ENCODE results near the gene UBR3.

Gene UBR3

DNA sequence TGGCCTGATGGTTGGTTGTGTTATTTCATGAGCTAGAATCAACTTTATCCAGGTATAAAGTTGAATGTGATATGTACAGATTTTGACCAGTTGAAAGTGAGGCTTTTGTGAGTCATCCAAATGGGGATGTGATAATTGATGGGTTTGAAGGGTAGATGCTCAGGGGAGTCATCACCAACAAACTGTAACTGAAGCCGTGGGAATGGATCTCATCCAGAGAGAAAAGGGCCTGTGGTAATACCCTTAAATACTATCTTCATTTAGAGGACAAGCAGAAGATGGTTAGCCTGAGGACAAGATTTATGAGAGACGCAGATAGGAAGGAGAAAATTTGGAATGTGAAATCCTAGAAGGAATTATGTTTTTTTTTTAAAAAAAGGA is 260.1 kb downstream of the UBR3 start:
- Histone ChIP-seq H3F3A (ENCODE audit: low read depth) (no peaks in the 10 kb centered on the region), H3K9me2 (replicated peaks; ENCODE audit: low read depth, low read length) (no peaks in the 10 kb centered on the region), H4K20me1 (ENCODE audit: insufficient read depth, low read length, poor library complexity, severe bottlenecking) (no peaks in the 10 kb centered on the region), H3K79me2 (ENCODE audit: insufficient read depth, low read length) (no peaks in the 10 kb centered on the region), H3K9ac (ENCODE audit: low read depth, low read length, poor library complexity, severe bottlenecking) (no peak overlapping the region), H3K4me2 (ENCODE audit: low read depth, low read length, poor library complexity, severe bottlenecking) (no peak overlapping the region), H2AFZ (ENCODE audit: low read length) (no peak overlapping the region), H3K9me3 (ENCODE audit: insufficient read depth, low read depth, low read length) (no peaks in the 10 kb centered on the region), H3K4me1 (ENCODE audit: insufficient read depth, low read length, poor library complexity, severe bottlenecking) (peaks cover 6% of the 10 kb centered on the region), H3K36me3 (ENCODE audit: insufficient read depth, low read length) (no peaks in the 10 kb centered on the region), H3K27me3 (ENCODE audit: insufficient read depth, low read length, poor library complexity, severe bottlenecking) (no peaks in the 10 kb centered on the region), H3K4me3 (ENCODE audit: low read length, poor library complexity, severe bottlenecking) (no peak overlapping the region)
- TF ChIP-seq EZH2phosphoT487 (IDR thresholded peaks at IDR 0.05; ENCODE audit: borderline replicate concordance), result no peak
- TF ChIP-seq, protein P1, sequence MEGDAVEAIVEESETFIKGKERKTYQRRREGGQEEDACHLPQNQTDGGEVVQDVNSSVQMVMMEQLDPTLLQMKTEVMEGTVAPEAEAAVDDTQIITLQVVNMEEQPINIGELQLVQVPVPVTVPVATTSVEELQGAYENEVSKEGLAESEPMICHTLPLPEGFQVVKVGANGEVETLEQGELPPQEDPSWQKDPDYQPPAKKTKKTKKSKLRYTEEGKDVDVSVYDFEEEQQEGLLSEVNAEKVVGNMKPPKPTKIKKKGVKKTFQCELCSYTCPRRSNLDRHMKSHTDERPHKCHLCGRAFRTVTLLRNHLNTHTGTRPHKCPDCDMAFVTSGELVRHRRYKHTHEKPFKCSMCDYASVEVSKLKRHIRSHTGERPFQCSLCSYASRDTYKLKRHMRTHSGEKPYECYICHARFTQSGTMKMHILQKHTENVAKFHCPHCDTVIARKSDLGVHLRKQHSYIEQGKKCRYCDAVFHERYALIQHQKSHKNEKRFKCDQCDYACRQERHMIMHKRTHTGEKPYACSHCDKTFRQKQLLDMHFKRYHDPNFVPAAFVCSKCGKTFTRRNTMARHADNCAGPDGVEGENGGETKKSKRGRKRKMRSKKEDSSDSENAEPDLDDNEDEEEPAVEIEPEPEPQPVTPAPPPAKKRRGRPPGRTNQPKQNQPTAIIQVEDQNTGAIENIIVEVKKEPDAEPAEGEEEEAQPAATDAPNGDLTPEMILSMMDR (conservative IDR thresholded peaks at IDR 0.05; ENCODE audit: low read length), result no peak

DNA sequence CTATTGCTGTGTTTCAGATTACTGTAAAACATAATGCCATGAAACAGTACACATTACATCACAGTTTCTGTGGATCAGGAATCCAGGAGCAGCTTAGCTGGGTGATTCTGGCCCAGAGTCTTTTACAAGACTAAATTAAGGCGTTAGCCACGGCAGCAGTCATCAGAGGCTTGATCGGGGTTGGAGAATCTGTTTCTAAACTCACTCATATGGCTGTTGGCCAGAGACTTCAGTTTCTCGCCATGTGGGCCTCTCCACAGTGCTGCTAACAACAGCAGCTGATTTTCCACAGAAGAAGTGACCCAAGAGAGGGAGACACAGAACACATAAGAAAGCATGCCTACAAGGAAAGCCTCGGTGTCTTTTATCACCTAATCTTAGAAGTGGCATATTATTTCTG is 261.5 kb downstream of the UBR3 start:
- TF ChIP-seq, protein P1 (conservative IDR thresholded peaks at IDR 0.05; ENCODE audit: low read length), result no peak
- TF ChIP-seq EZH2phosphoT487 (IDR thresholded peaks at IDR 0.05; ENCODE audit: borderline replicate concordance), result no peak
- Histone ChIP-seq H3K9ac (ENCODE audit: low read depth, low read length, poor library complexity, severe bottlenecking) (no peak overlapping the region), H3K4me3 (ENCODE audit: low read length, poor library complexity, severe bottlenecking) (no peak overlapping the region), H3F3A (ENCODE audit: low read depth) (no peaks in the 10 kb centered on the region), H3K9me2 (replicated peaks; ENCODE audit: low read depth, low read length) (no peaks in the 10 kb centered on the region), H3K27me3 (ENCODE audit: insufficient read depth, low read length, poor library complexity, severe bottlenecking) (no peaks in the 10 kb centered on the region), H3K9me3 (ENCODE audit: insufficient read depth, low read depth, low read length) (no peaks in the 10 kb centered on the region), H2AFZ (ENCODE audit: low read length) (no peak overlapping the region), H3K36me3 (ENCODE audit: insufficient read depth, low read length) (no peaks in the 10 kb centered on the region), H4K20me1 (ENCODE audit: insufficient read depth, low read length, poor library complexity, severe bottlenecking) (no peaks in the 10 kb centered on the region), H3K4me1 (ENCODE audit: insufficient read depth, low read length, poor library complexity, severe bottlenecking) (peaks cover 10% of the 10 kb centered on the region), H3K79me2 (ENCODE audit: insufficient read depth, low read length) (no peaks in the 10 kb centered on the region), H3K4me2 (ENCODE audit: low read depth, low read length, poor library complexity, severe bottlenecking) (no peak overlapping the region)

DNA sequence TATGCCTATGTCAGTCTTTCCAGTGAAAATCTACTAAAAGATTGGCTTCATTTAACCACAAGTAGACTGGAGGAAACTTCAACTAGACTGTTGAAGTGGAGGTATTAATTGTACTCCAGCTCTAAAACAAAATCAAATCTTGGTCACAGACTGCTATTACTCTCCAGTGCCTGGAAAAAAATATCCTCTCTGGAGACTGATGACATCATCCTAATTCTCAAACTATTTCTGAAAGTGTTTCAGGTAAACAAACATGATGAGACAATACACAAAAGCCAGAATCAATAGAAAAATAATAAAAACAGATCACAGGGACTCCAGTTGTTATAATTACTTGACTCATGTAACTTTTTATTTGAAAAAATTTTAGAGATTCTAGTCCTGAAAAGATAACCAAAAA is 263.0 kb downstream of the UBR3 start:
- H2AFZ ChIP-seq (ENCODE audit: low read length), result no peak overlapping the region
- no peaks in the 10 kb centered on the region for H3K36me3 ChIP-seq (ENCODE audit: insufficient read depth, low read length)
- TF ChIP-seq, protein P1 (conservative IDR thresholded peaks at IDR 0.05; ENCODE audit: low read length), result no peak
- no peak for TF ChIP-seq EZH2phosphoT487 (IDR thresholded peaks at IDR 0.05; ENCODE audit: borderline replicate concordance)
- H3K9me2 ChIP-seq (replicated peaks; ENCODE audit: low read depth, low read length), result no peaks in the 10 kb centered on the region
- H3K4me1 ChIP-seq (ENCODE audit: insufficient read depth, low read length, poor library complexity, severe bottlenecking), result peaks cover 10% of the 10 kb centered on the region
- no peaks in the 10 kb centered on the region for H3K27me3 ChIP-seq (ENCODE audit: insufficient read depth, low read length, poor library complexity, severe bottlenecking)
- no peak overlapping the region for H3K9ac ChIP-seq (ENCODE audit: low read depth, low read length, poor library complexity, severe bottlenecking)
- no peak overlapping the region for H3K4me3 ChIP-seq (ENCODE audit: low read length, poor library complexity, severe bottlenecking)
- H4K20me1 ChIP-seq (ENCODE audit: insufficient read depth, low read length, poor library complexity, severe bottlenecking), result no peaks in the 10 kb centered on the region
- no peaks in the 10 kb centered on the region for H3K9me3 ChIP-seq (ENCODE audit: insufficient read depth, low read depth, low read length)
- H3K79me2 ChIP-seq (ENCODE audit: insufficient read depth, low read length), result no peaks in the 10 kb centered on the region
- H3F3A ChIP-seq (ENCODE audit: low read depth), result no peaks in the 10 kb centered on the region
- no peak overlapping the region for H3K4me2 ChIP-seq (ENCODE audit: low read depth, low read length, poor library complexity, severe bottlenecking)

Measured in Loucy (cell line).